Tibial nerve (tissue), 4 donors: ENCODE measurements around the gene WSCD2.

Experiments
- EP300 ChIP-seq, 2 donors: sonication (generic); formaldehyde crosslinking; IDR thresholded peaks; one replicate each; pipeline ENCODE4 v1.6.1; 2017; ENCODE audit warnings: antibody characterized with exemption in 2 of 2, mild to moderate bottlenecking in 1 of 2
- POLR2A ChIP-seq, 2 donors: fragments of 450-650 bp; IDR thresholded peaks; one replicate each; pipeline ENCODE4 v1.6.1; 2017; ENCODE audit warnings: antibody characterized with exemption in 2 of 2, mild to moderate bottlenecking in 2 of 2, moderate library complexity in 2 of 2
- TF ChIP-seq, protein P1 (sequence below), 5 experiments: fragments of 200-600 bp in 3 of 5; fragments of 450-650 bp in 2 of 5; sonication (generic) in 3 of 5; IDR thresholded peaks; one replicate each; pipeline ENCODE4 v1.5.1; 2016 to 2019; ENCODE audit warnings: antibody characterized with exemption in 5 of 5, mild to moderate bottlenecking in 3 of 5, moderate library complexity in 2 of 5

DNA sequence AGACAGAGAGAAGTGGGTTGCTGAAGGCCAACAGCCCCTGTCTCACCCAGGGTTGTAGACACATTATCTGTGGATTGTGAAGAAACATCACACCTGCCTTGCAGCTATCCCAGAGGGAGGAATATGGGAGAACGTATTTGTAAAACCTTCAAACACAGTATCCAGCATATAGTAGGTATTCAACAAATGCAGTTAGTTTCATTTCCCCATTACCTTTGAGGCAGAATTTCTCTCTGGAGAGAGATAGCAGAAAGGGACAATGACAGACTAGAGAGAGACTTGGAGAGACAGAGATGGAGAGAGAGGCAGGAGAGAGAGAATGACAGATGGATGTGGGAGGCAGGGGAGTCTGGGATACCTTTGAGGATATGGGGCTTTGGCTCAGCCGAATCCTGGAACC lies 62.0 kb downstream of the WSCD2 start:
- TF ChIP-seq, protein P1, sequence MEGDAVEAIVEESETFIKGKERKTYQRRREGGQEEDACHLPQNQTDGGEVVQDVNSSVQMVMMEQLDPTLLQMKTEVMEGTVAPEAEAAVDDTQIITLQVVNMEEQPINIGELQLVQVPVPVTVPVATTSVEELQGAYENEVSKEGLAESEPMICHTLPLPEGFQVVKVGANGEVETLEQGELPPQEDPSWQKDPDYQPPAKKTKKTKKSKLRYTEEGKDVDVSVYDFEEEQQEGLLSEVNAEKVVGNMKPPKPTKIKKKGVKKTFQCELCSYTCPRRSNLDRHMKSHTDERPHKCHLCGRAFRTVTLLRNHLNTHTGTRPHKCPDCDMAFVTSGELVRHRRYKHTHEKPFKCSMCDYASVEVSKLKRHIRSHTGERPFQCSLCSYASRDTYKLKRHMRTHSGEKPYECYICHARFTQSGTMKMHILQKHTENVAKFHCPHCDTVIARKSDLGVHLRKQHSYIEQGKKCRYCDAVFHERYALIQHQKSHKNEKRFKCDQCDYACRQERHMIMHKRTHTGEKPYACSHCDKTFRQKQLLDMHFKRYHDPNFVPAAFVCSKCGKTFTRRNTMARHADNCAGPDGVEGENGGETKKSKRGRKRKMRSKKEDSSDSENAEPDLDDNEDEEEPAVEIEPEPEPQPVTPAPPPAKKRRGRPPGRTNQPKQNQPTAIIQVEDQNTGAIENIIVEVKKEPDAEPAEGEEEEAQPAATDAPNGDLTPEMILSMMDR (IDR thresholded peaks at IDR 0.05), result no peak
- TF ChIP-seq POLR2A (IDR thresholded peaks at IDR 0.05), result no peak
- no peak for TF ChIP-seq EP300 (IDR thresholded peaks at IDR 0.05)
